GM12875 (cell line): Measurements from ENCODE around the gene SDCCAG8.

ENCODE experiments used
- H3K4me3 ChIP-seq: one replicate; pipeline ENCODE4 v1.5.1; 2011; ENCODE audit warnings: low read depth, low read length, control low read depth
- TF ChIP-seq, protein P1 (sequence below): IDR thresholded peaks from 2 replicates; pipeline ENCODE4 v1.5.1; 2011; ENCODE audit warnings: low read depth, mild to moderate bottlenecking, control low read depth, inconsistent platforms, low read length, moderate library complexity, borderline replicate concordance; ENCODE audit not compliant: insufficient read depth

Gene SDCCAG8

DNA sequence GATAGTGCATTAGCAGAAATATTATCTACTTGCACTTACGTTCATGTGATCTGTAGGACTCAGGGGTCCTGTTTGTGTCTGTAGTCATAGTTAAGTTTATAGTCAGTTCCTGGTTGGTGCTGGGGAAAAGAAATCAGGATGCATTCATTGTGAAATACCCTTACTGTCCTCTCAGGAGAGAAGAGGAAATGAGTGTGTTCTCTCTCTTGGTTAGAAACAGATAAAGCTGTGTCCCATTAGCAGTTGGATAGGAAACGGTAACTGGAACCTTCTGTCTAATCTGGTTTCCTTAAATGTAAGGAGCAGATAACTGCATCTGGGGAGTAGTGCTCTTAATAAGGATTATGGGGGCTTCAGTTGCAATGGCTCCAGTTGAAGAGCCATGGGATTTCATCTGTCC, 8.9 kb downstream of the SDCCAG8 start:
- TF ChIP-seq, protein P1, sequence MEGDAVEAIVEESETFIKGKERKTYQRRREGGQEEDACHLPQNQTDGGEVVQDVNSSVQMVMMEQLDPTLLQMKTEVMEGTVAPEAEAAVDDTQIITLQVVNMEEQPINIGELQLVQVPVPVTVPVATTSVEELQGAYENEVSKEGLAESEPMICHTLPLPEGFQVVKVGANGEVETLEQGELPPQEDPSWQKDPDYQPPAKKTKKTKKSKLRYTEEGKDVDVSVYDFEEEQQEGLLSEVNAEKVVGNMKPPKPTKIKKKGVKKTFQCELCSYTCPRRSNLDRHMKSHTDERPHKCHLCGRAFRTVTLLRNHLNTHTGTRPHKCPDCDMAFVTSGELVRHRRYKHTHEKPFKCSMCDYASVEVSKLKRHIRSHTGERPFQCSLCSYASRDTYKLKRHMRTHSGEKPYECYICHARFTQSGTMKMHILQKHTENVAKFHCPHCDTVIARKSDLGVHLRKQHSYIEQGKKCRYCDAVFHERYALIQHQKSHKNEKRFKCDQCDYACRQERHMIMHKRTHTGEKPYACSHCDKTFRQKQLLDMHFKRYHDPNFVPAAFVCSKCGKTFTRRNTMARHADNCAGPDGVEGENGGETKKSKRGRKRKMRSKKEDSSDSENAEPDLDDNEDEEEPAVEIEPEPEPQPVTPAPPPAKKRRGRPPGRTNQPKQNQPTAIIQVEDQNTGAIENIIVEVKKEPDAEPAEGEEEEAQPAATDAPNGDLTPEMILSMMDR: no peak
- no peak overlapping the region for H3K4me3 ChIP-seq

DNA sequence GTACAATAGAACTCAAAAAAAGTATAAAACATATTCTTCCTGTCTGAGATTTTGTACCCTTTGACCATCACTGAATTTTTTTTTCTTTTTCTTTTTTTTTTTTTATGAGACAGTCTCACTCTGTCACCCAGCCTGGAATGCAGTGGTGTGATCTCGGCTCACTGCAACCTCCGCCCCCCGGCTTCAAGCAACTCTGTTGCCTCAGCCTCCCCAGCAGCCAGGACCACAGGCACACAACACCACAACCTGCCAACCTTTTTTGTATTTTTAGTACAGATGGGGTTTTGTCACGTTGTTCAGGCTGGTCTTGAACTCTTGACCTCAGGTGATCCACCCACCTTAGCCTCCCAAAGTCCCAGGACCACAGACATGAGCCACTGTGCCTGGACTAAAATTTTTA, 10.4 kb downstream of the SDCCAG8 start:
- H3K4me3 ChIP-seq: no peak overlapping the region
- TF ChIP-seq, protein P1: no peak

DNA sequence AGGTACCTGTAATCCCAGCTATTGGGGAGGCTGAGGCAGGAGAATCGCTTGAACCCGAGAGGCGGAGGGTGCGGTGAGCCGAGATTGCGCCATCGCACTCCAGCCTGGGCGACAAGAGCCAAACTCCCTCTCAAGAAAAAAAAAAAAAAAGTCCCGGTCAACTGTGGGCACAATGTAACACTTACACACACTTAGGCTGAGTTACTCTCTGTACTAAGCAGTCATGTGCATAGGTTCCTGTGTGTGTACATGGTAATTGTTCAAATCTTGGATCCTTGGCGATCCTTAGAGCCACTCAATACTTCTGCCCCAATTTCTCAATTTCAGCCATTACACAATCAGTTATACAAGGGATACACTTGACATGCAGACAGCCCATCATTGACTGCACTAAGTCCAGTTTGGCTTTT, 11.6 kb downstream of the SDCCAG8 start:
- no peak overlapping the region for H3K4me3 ChIP-seq
- TF ChIP-seq, protein P1: no peak

DNA sequence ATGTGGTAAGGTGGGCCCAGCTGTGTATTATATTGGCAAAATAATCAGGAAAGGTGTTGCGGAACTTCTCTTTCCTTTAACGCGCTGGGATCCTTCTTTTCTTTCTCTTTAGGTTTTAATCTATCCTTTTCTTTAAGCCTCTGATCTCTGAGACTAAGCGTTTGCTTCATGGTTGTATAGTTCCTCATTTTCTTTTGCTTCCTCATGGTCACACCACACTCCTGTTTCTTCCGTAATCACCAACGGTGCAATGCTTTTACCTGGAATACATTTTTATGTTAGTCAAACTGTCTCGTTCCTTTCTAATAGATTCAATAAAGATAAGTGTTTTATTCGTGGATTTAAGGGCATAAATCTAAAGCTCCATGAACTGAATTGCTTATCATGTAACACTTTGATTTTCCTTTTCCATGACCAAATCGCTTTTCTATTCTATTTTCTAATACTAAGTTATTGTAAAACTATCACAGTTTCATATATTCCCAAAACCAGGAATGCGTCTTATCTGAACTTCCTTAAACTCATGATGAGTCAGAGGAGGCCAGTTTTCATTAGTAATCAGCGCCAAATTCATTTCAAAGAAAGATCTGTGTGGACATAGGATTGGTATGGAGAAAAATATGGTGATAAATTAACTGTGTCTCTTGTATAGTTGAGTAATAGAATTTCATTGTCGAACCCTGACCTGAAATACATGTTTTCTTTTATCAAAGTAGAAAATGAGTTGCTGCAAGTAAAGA, 12.2 kb downstream of the SDCCAG8 start:
- TF ChIP-seq, protein P1: no peak
- no peak overlapping the region for H3K4me3 ChIP-seq

DNA sequence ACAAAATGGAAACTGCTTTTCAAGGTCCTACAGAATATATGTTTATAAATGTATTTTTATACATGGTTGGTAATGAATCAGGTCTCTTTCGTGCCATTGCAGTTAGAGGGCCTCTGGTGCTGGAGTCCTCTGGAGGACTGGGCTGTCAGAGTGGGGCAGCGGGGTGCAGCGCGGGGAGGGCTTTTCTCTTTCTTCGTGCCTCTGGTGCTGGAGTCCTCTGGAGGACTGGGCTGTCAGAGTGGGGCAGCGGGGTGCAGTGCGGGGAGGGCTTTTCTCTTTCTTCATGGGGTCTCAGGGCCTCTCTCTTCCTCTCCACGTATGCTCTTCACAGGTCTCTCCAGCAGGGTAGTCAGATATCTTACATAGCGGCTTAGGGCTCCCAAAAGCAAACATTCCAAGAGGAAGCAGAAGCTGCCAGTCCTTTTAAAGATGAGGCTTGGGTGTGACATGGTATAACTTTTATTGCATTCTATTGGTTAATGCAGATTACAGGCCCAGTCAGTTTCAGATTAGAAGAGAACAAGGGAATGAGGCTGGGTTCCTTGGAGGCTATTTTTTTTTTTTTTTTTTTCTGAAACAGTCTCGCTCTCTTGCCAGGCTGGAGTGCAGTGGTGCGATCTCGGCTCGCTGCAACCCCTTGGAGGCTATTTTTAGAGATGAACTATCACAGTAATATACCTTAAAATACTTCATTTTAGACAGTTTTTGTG, 13.1 kb downstream of the SDCCAG8 start:
- TF ChIP-seq, protein P1: no peak
- no peak overlapping the region for H3K4me3 ChIP-seq

DNA sequence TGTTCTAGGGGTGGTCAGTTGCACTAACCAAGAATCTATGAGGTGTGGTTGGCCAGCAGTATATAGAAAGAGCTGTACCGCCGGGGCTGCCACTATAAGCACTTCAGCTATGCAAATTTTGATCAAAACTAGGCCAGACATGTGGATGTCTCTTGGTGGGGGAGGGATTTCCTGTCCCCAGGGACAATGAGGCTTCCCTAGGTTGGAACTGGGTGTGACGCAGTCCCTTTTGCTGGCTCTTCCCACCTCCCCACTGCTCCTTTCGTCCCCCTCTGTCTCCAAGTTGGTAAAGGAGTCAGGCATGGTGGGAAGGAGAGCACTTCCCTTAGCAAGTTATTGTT, 13.6 kb downstream of the SDCCAG8 start:
- no peak overlapping the region for H3K4me3 ChIP-seq

More for the DNA sequence above, 13.6 kb downstream of the SDCCAG8 start:
- TF ChIP-seq, protein P1: no peak
